ENCODE results near the gene FOXB1.
A peak's percentile ranks its signal among the peaks of the same experiment; 100 is the strongest.

Gene FOXB1

GRCh38 chr15:59998305-59998949 is 5.7 kb upstream of the FOXB1 start:
- no peak for TF ChIP-seq CTCF (IDR thresholded peaks at IDR 0.05; ENCODE audit: extremely low read depth, insufficient read depth, missing control alignments)
- in situ Hi-C loops (cut with MboI; ENCODE audit: low pct_unique_long_range_greater_than_20kb, low sequenced_read_pairs, unreplicated experiment): no loop called here

GRCh38 chr15:59998950-59999611 is 5.0 kb upstream of the FOXB1 start:
- DNase-seq (ENCODE audit: low spot score): peak; percentile 19
- no peak for TF ChIP-seq CTCF (IDR thresholded peaks at IDR 0.05; ENCODE audit: extremely low read depth, insufficient read depth, missing control alignments)
- in situ Hi-C loops (cut with MboI; ENCODE audit: low pct_unique_long_range_greater_than_20kb, low sequenced_read_pairs, unreplicated experiment): no loop called here

More at GRCh38 chr15:59998305-59998949, 5.7 kb upstream of the FOXB1 start:
- no peak for DNase-seq (ENCODE audit: low spot score)

GRCh38 chr15:59999612-60000112 is 4.4 kb upstream of the FOXB1 start:
- in situ Hi-C loops (cut with MboI; ENCODE audit: low pct_unique_long_range_greater_than_20kb, low sequenced_read_pairs, unreplicated experiment): no loop called here
- no peak for DNase-seq (ENCODE audit: low spot score)
- TF ChIP-seq CTCF (IDR thresholded peaks at IDR 0.05; ENCODE audit: extremely low read depth, insufficient read depth, missing control alignments): no peak

GRCh38 chr15:60000113-60000823 is 3.8 kb upstream of the FOXB1 start:
- TF ChIP-seq CTCF (IDR thresholded peaks at IDR 0.05; ENCODE audit: extremely low read depth, insufficient read depth, missing control alignments): no peak
- in situ Hi-C loops (cut with MboI; ENCODE audit: low pct_unique_long_range_greater_than_20kb, low sequenced_read_pairs, unreplicated experiment): no loop called here
- DNase-seq (ENCODE audit: low spot score): peak; percentile 17

GRCh38 chr15:60000824-60001609 is 3.1 kb upstream of the FOXB1 start:
- TF ChIP-seq CTCF (IDR thresholded peaks at IDR 0.05; ENCODE audit: extremely low read depth, insufficient read depth, missing control alignments): no peak
- DNase-seq (ENCODE audit: low spot score): peak; percentile 15
- in situ Hi-C loops (cut with MboI; ENCODE audit: low pct_unique_long_range_greater_than_20kb, low sequenced_read_pairs, unreplicated experiment): no loop called here
